IPS-15b (cell line): Measurements from ENCODE around the gene SLC27A6.
"Not testable (repeated sequence)": the region's sequence is repeated elsewhere in the genome, so short reads cannot be mapped to it uniquely, and the experiment has no call there.

ENCODE experiments used
- H3K27me3 ChIP-seq: one replicate; pipeline ENCODE4 v1.6.1; 2013; ENCODE audit warnings: low read length; ENCODE audit not compliant: control insufficient read depth, insufficient read depth
- H3K36me3 ChIP-seq: one replicate; pipeline ENCODE4 v1.6.1; 2013; ENCODE audit warnings: low read length; ENCODE audit not compliant: control insufficient read depth, insufficient read depth
- H3K4me1 ChIP-seq: one replicate; pipeline ENCODE4 v1.6.1; 2013; ENCODE audit warnings: mild to moderate bottlenecking, low read length; ENCODE audit not compliant: control insufficient read depth, insufficient read depth
- H3K4me3 ChIP-seq: one replicate; pipeline ENCODE4 v1.5.1; 2013; ENCODE audit warnings: low read depth, low read length
- H3K9ac ChIP-seq: one replicate; pipeline ENCODE4 v1.6.1; 2013; ENCODE audit warnings: low read depth, mild to moderate bottlenecking, low read length
- H3K9me3 ChIP-seq: one replicate; pipeline ENCODE4 v1.6.1; 2013; ENCODE audit warnings: mild to moderate bottlenecking, low read length; ENCODE audit not compliant: control insufficient read depth, insufficient read depth

SLC27A6 gene

DNA sequence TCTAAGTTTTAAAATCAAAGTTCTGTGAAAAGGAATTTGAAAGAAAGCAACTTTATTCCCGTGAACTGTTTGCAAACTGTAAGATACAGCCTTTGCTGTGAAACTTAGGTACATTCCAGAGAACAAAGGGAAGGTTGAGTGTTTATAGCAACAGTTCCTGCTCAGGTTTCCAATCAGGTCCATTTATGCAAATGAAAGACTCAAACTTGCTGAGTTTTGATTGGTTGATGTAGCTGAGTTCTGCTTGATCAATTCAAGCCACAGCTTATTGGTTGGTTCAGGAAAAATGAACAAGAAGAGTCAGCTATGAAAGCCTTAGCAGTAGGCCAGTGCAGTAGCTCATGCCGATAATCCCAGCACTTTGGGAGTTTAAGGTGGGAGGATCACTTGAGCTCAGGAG lies 37.9 kb downstream of the SLC27A6 start:
- H3K4me1 ChIP-seq, result no peaks in the 10 kb centered on the region
- H3K27me3 ChIP-seq, result no peaks in the 10 kb centered on the region
- H3K9me3 ChIP-seq, result no peaks in the 10 kb centered on the region
- H3K4me3 ChIP-seq, result no peak overlapping the region
- H3K36me3 ChIP-seq, result no peaks in the 10 kb centered on the region
- no peak overlapping the region for H3K9ac ChIP-seq

DNA sequence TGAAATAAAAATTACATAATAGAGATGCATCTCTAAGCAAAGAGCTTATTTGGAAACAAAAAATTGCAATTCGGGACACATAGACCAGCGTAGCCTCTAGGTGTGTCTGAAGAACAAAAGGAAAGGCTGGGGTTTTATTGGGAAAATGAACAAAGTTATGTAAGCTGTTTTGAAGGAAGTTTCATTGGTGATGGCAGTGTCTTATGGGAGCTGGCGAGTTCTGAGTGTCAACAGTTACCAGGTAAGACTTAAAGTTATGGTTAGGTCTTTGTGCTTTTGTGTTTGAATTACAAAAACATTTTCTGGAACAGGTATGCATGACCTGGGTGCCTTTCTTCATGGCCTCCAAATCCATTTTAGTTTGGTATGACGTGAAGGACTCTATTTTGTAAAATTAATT lies 48.9 kb downstream of the SLC27A6 start:
- Histone ChIP-seq H3K36me3 (no peaks in the 10 kb centered on the region), H3K9me3 (no peaks in the 10 kb centered on the region), H3K27me3 (no peaks in the 10 kb centered on the region), H3K4me3 (no peak overlapping the region), H3K4me1 (no peaks in the 10 kb centered on the region), H3K9ac (no peak overlapping the region)

DNA sequence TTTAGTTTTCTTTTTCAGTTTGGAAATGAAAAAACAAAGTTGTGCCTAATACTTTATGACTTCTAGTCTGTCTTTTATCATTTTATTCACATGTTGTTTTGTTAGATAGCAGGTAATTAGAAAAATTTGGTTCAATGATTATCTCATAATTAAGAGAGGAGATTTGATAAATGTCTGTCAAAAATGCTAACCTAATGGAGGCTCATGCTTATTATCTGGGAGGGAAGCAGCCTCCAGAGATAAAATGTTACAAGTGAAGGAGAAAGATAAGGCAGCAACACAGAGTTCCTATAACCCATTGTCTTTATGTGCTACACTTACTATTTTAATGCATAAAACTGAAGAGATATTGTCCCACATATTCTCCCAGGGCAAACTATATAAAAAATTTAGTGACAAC lies 53.5 kb downstream of the SLC27A6 start:
- Histone ChIP-seq H3K27me3 (no peaks in the 10 kb centered on the region), H3K9me3 (no peaks in the 10 kb centered on the region), H3K4me3 (no peak overlapping the region)

DNA sequence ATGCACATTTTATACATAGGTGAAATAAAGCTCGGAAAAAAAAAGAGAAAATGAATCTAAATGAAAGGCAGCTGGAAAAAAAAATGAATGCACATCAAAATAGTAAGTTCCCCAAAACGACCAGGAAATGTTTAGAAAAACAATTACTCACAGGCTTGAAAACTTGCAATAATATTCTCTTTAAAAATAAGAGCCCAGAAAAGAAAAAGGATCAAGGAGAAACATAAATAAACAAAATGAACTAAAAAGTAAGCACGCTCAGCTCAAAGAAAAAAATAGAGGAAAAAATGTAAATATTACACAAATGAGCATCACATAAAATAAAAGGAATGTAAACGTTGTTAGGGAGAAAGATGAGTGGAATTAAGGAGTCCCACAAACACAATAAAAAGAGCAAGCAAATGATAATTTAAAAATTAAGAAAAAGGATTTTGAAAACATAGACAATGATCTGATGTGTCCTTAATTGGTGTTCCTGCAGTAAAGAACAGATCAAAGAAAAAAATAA lies 54.2 kb downstream of the SLC27A6 start:
- Histone ChIP-seq H3K4me1 (no peaks in the 10 kb centered on the region), H3K4me3 (no peak overlapping the region), H3K27me3 (no peaks in the 10 kb centered on the region), H3K9ac (no peak overlapping the region), H3K9me3 (no peaks in the 10 kb centered on the region), H3K36me3 (no peaks in the 10 kb centered on the region)

More for the DNA sequence above, 53.5 kb downstream of the SLC27A6 start:
- Histone ChIP-seq H3K36me3 (no peaks in the 10 kb centered on the region), H3K9ac (no peak overlapping the region), H3K4me1 (no peaks in the 10 kb centered on the region)

DNA sequence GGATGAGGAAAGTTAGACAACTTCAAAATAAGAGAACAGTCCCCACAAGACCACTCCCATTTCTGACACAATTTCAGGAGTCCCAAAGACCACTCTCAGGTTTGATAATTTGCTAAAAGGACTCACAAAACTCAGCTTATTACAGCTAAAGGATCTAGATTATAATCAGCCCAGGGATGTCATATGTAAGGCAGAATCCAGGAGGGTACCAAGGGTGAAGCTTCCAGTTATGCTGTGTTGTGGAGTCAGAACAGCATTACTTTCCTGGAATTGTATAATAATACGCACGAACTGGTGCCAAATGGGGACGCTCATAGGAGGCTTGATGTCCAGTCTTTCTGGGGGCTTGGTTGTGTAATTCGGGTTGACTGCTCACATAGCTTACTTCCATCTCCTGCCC lies 55.4 kb downstream of the SLC27A6 start:
- H3K4me1 ChIP-seq, result no peaks in the 10 kb centered on the region
- no peak overlapping the region for H3K9ac ChIP-seq

DNA sequence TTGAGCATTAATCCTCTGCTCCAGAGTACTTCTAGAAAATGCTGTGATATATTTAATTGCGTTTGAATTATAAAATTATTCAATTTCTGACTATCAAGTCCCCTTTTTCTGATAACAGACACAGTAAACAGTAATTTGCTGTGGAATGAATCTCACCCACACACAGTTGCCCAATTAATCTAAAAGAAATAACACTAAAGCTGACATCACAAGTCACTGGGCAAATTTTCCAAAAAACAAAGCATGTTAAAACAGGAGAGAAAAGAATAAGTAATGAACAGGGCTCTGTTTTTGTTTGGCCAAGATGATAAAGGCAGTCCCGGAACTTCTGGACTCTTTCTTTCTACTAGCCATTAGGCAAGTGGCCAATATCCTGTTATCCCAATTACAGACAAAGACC lies 56.5 kb downstream of the SLC27A6 start:
- Histone ChIP-seq H3K36me3 (no peaks in the 10 kb centered on the region), H3K9ac (no peak overlapping the region), H3K27me3 (no peaks in the 10 kb centered on the region), H3K4me1 (no peaks in the 10 kb centered on the region), H3K9me3 (no peaks in the 10 kb centered on the region), H3K4me3 (no peak overlapping the region)

More for the DNA sequence above, 55.4 kb downstream of the SLC27A6 start:
- Histone ChIP-seq H3K9me3 (no peaks in the 10 kb centered on the region), H3K4me3 (no peak overlapping the region), H3K36me3 (no peaks in the 10 kb centered on the region), H3K27me3 (no peaks in the 10 kb centered on the region)

DNA sequence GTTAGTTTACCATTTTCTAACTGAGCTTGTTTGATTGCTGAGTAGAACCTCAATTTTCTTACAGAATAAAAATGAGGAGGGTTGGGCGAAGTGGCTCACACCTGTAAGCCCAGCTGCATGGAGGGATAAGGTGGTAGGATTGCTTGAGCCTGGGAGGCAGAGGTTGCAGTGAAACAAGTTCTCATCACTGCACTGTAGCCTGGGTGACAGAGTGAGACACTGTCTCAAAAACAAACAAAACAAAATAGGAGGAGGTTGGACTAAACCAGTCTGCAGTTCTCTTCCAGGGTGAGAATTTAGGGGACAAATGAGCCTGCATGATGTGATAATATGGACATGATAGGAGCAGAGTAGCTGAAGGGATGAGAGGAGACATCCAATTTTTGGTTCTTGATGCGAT lies 57.3 kb downstream of the SLC27A6 start:
- H3K36me3 ChIP-seq, result no peaks in the 10 kb centered on the region

DNA sequence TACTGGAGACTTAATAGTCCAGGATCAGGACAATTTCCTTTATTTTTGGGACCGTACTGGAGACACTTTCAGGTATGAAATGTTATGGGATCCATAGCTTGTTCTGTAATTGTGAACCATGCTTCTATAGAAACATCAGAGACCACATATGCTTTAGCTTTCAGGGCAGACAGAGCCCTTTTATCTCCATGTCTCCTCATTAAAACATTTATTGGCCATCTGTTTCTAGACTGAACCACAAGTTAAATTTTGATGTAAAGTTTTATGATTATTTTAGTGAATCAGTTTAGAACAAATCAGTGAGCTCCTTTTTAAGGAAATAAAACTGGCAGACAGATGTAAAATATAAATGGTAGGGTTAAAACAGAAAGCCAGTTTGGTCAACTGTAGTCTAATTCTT lies 62.0 kb downstream of the SLC27A6 start:
- H3K27me3 ChIP-seq, result no peaks in the 10 kb centered on the region

More for the DNA sequence above, 57.3 kb downstream of the SLC27A6 start:
- Histone ChIP-seq H3K9ac (no peak overlapping the region), H3K4me3 (no peak overlapping the region), H3K4me1 (no peaks in the 10 kb centered on the region), H3K27me3 (no peaks in the 10 kb centered on the region), H3K9me3 (no peaks in the 10 kb centered on the region)

DNA sequence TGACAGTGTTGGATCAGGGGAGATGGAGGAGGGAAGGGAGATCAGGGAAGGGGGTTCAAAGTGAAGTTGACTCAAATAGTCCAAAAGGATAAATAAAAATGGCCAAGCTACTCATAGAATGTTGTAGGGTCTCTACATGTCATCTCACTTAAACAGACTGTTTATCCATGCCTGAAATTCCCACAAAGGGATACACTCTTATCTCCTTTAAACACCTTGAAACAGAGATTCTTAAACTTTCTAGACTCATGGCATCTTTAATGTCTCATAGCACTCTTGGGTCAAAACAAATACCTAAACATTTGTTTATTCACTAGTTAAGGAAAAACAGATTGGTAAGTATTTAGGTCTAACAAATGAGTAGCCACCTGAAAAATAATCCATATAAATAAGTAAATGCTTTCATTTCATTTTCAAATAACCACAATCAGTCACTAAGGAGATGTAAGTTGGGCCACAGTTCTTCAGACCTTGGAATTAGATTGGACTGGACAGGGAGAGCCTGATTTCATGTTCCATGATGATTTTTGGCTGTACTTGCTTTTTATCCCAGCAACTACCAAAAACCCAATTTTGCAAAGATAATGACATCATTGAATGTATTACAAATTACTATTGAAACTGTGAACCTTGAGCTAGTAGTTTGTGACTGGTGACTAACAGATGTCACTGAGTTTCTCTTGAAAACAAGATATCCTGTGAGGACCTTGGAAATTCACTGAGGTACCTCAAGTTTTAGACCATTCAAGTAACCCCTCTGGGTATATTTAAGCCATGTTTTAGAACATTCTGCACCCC lies 66.8 kb downstream of the SLC27A6 start:
- H3K4me3 ChIP-seq, result no peak overlapping the region
- H3K4me1 ChIP-seq, result no peaks in the 10 kb centered on the region
- H3K36me3 ChIP-seq, result no peaks in the 10 kb centered on the region
- H3K27me3 ChIP-seq, result no peaks in the 10 kb centered on the region
- H3K9ac ChIP-seq, result no peak overlapping the region
- no peaks in the 10 kb centered on the region for H3K9me3 ChIP-seq

More for the DNA sequence above, 62.0 kb downstream of the SLC27A6 start:
- no peak overlapping the region for H3K9ac ChIP-seq
- no peaks in the 10 kb centered on the region for H3K36me3 ChIP-seq
- no peaks in the 10 kb centered on the region for H3K4me1 ChIP-seq
- H3K9me3 ChIP-seq, result no peaks in the 10 kb centered on the region
- no peak overlapping the region for H3K4me3 ChIP-seq

DNA sequence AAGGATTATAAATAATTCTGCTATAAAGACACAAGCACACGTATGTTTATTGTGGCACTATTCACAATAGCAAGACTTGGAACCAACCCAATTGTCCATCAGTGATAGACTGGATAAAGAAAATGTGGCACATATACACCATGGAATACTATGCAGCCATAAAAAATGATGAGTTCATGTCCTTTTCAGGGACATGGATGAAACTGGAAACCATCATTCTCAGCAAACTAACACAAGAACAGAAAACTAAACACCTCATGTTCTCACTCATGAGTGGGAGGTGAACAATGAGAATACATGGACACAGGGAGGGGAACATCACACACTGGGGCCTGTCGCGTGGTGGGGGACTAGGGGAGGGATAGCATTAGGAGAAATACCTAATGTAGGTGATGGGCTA lies 71.0 kb downstream of the SLC27A6 start:
- H3K4me1 ChIP-seq, H3K27me3 ChIP-seq, H3K9ac ChIP-seq, H3K9me3 ChIP-seq, H3K36me3 ChIP-seq, H3K4me3 ChIP-seq: not testable (repeated sequence)

DNA sequence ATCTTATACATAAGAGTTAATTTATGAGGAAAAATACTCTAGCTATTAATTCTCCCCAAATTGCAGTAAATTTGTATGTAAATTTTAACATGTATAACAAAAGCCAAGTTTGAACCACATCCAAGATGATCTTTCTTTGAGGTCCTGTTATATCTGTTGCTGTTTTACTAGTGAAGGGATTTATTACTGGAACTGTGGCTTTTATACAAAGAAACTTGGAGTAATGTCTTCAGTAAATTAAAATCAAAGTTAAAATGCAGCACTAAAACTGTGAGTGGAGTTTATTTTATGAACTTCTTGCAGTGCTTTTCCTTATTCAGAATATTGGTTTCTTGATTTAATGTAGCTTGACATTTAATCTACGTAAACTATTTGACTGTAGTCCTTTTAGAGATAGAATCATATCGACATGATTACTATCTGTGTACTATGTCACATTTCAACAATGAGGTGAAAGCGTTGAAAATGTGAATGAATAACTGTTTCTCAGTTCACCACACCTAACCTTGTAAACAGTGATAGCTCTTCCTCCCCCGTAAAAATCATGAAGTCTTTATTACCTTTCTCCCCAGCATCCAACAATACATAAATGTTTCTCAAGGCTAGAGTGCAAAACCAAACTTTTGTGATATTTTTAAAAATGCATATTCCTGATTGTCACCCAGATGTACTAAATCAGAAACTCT lies 76.1 kb downstream of the SLC27A6 start:
- Histone ChIP-seq H3K27me3 (no peaks in the 10 kb centered on the region), H3K36me3 (no peaks in the 10 kb centered on the region), H3K9me3 (no peaks in the 10 kb centered on the region), H3K9ac (no peak overlapping the region), H3K4me1 (no peaks in the 10 kb centered on the region), H3K4me3 (no peak overlapping the region)

DNA sequence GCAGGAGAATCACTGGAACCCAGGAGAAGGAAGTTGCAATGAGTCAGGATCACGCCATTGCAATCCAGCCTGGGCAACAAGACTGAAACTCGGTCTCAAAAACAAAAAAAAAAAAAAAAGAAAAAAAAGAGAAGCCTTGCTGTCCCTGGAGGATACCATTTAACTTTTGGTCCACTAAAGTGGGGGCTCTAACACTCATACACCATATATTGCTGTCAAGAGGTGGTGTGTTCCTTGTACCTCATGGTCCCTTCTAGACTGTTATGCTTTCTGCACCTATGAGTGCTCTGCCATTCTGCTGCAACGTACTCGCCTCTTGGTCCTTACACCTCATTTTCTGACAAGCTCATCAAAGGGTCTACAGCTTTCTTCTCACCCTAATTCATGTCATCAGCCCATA lies 77.0 kb downstream of the SLC27A6 start:
- Histone ChIP-seq H3K36me3 (no peaks in the 10 kb centered on the region), H3K9ac (no peak overlapping the region), H3K4me1 (no peaks in the 10 kb centered on the region), H3K9me3 (no peaks in the 10 kb centered on the region), H3K4me3 (no peak overlapping the region), H3K27me3 (no peaks in the 10 kb centered on the region)
